ENCODE measurements around the gene CFAP161.

The CFAP161 gene

GRCh38 chr15:81165535-81165934 lies 31.5 kb downstream of the CFAP161 start:
- H3K36me3 ChIP-seq = no peaks in the 10 kb centered on the region
- no peaks in the 10 kb centered on the region for H3K9me3 ChIP-seq (ENCODE audit: severe bottlenecking)
- DNase-seq = no peak
- H3K27me3 ChIP-seq (ENCODE audit: insufficient read depth, low read depth, severe bottlenecking) = no peaks in the 10 kb centered on the region
- no peak for TF ChIP-seq CTCF (IDR thresholded peaks at IDR 0.05; ENCODE audit: low read depth, low read length)
- no peak overlapping the region for H3K27ac ChIP-seq
- no peak overlapping the region for H3K4me3 ChIP-seq (ENCODE audit: low read depth, low read length)

- Histone ChIP-seq H3K36me3 (no peaks in the 10 kb centered on the region), H3K4me3 (ENCODE audit: low read depth, low read length) (no peak overlapping the region), H3K9me3 (ENCODE audit: severe bottlenecking) (no peaks in the 10 kb centered on the region), H3K27ac (no peak overlapping the region), H3K27me3 (ENCODE audit: insufficient read depth, low read depth, severe bottlenecking) (no peaks in the 10 kb centered on the region)
- DNase-seq = no peak
- TF ChIP-seq CTCF (IDR thresholded peaks at IDR 0.05; ENCODE audit: low read depth, low read length) = no peak
Observed at GRCh38 chr15:81166636-81167305, 32.7 kb downstream of the CFAP161 start.

GRCh38 chr15:81168131-81168526 lies 34.1 kb downstream of the CFAP161 start:
- Histone ChIP-seq H3K4me3 (ENCODE audit: low read depth, low read length) (no peak overlapping the region), H3K36me3 (no peaks in the 10 kb centered on the region), H3K27me3 (ENCODE audit: insufficient read depth, low read depth, severe bottlenecking) (no peaks in the 10 kb centered on the region), H3K9me3 (ENCODE audit: severe bottlenecking) (no peaks in the 10 kb centered on the region), H3K27ac (no peak overlapping the region)
- TF ChIP-seq CTCF (IDR thresholded peaks at IDR 0.05; ENCODE audit: low read depth, low read length) = no peak
- DNase-seq = no peak

GRCh38 chr15:81168644-81169043 lies 34.6 kb downstream of the CFAP161 start:
- no peaks in the 10 kb centered on the region for H3K9me3 ChIP-seq (ENCODE audit: severe bottlenecking)

GRCh38 chr15:81170511-81170910 lies 36.4 kb downstream of the CFAP161 start:
- no peak for TF ChIP-seq CTCF (IDR thresholded peaks at IDR 0.05; ENCODE audit: low read depth, low read length)
- H3K27ac ChIP-seq = no peak overlapping the region
- H3K4me3 ChIP-seq (ENCODE audit: low read depth, low read length) = no peak overlapping the region
- no peaks in the 10 kb centered on the region for H3K27me3 ChIP-seq (ENCODE audit: insufficient read depth, low read depth, severe bottlenecking)
- no peaks in the 10 kb centered on the region for H3K9me3 ChIP-seq (ENCODE audit: severe bottlenecking)
- H3K36me3 ChIP-seq = no peaks in the 10 kb centered on the region
- DNase-seq = no peak

More at GRCh38 chr15:81168644-81169043, 34.6 kb downstream of the CFAP161 start:
- Histone ChIP-seq H3K4me3 (ENCODE audit: low read depth, low read length) (no peak overlapping the region), H3K27ac (no peak overlapping the region), H3K27me3 (ENCODE audit: insufficient read depth, low read depth, severe bottlenecking) (no peaks in the 10 kb centered on the region), H3K36me3 (no peaks in the 10 kb centered on the region)
- TF ChIP-seq CTCF (IDR thresholded peaks at IDR 0.05; ENCODE audit: low read depth, low read length) = no peak
- no peak for DNase-seq

- Histone ChIP-seq H3K36me3 (no peaks in the 10 kb centered on the region), H3K27ac (no peak overlapping the region), H3K4me3 (ENCODE audit: low read depth, low read length) (no peak overlapping the region), H3K27me3 (ENCODE audit: insufficient read depth, low read depth, severe bottlenecking) (no peaks in the 10 kb centered on the region), H3K9me3 (ENCODE audit: severe bottlenecking) (no peaks in the 10 kb centered on the region)
- TF ChIP-seq CTCF (IDR thresholded peaks at IDR 0.05; ENCODE audit: low read depth, low read length) = no peak
- DNase-seq = no peak
Observed at GRCh38 chr15:81171286-81171685, 37.2 kb downstream of the CFAP161 start.

Data from WERI-Rb-1 (cell line).